Choroid plexus epithelial cell (primary cell): ENCODE data around the gene SLC16A13.

Source experiments
- DNase-seq: peaks from one replicate; pipeline ENCODE4 v3.0.0-alpha.2; 2010; ENCODE audit warnings: low read depth
- H3K4me3 ChIP-seq: 2 replicates; pipeline ENCODE4 v1.5.1; 2011; ENCODE audit warnings: low read depth, mild to moderate bottlenecking, control low read depth, low read length, moderate library complexity
- CTCF ChIP-seq: conservative IDR thresholded peaks from 2 replicates; pipeline ENCODE4 v1.5.1; 2011; ENCODE audit warnings: low read depth, mild to moderate bottlenecking, control low read depth, inconsistent platforms, low read length, moderate library complexity

The SLC16A13 gene

GRCh38 chr17:7018331-7018964 lies 17.4 kb upstream of the SLC16A13 start:
- H3K4me3 ChIP-seq = no peak overlapping the region
- TF ChIP-seq CTCF = no peak
- DNase-seq = no peak

- TF ChIP-seq CTCF = no peak
- H3K4me3 ChIP-seq = no peak overlapping the region
These were observed 16.4 kb upstream of the SLC16A13 start for GRCh38 chr17:7019367-7019766.

GRCh38 chr17:7019839-7020519 lies 15.8 kb upstream of the SLC16A13 start:
- no peak for TF ChIP-seq CTCF
- peak; percentile 55 for DNase-seq

More at GRCh38 chr17:7019367-7019766, 16.4 kb upstream of the SLC16A13 start:
- no peak for DNase-seq

GRCh38 chr17:7020894-7021664 lies 14.7 kb upstream of the SLC16A13 start:
- TF ChIP-seq CTCF = no peak
- DNase-seq = no peak
- no peak overlapping the region for H3K4me3 ChIP-seq

More at GRCh38 chr17:7019839-7020519, 15.8 kb upstream of the SLC16A13 start:
- H3K4me3 ChIP-seq = peak overlapping the region; percentile 61

- TF ChIP-seq CTCF = peak; percentile 80
- peak; percentile 65 for DNase-seq
- peak overlapping the region; percentile 31 for H3K4me3 ChIP-seq
These were observed 13.6 kb upstream of the SLC16A13 start for GRCh38 chr17:7021993-7022778.

GRCh38 chr17:7022781-7023571 lies 12.8 kb upstream of the SLC16A13 start, which contains the start of gene BCL6B:
Gene BCL6B, plus strand, starts transcription at chr17:7023050. Its CDS starts 622 bp downstream, at chr17:7023672.
- no peak for DNase-seq
- no peak for TF ChIP-seq CTCF
- peak within 1 kb of the TSS; percentile 32 for H3K4me3 ChIP-seq
